Measurements from ENCODE around the gene BAHCC1. TPM values are rescaled to one million over a fixed set of nuclear protein-coding genes. Genes with fewer than 3 reads are reported as not detected.

The BAHCC1 gene
- total and polyA plus RNA-seq, 2 of the 8 experiments (the other 6 are each of a cell fraction or from before 2014, with no cell fraction given) = 0.26 to 0.58 TPM

DNA sequence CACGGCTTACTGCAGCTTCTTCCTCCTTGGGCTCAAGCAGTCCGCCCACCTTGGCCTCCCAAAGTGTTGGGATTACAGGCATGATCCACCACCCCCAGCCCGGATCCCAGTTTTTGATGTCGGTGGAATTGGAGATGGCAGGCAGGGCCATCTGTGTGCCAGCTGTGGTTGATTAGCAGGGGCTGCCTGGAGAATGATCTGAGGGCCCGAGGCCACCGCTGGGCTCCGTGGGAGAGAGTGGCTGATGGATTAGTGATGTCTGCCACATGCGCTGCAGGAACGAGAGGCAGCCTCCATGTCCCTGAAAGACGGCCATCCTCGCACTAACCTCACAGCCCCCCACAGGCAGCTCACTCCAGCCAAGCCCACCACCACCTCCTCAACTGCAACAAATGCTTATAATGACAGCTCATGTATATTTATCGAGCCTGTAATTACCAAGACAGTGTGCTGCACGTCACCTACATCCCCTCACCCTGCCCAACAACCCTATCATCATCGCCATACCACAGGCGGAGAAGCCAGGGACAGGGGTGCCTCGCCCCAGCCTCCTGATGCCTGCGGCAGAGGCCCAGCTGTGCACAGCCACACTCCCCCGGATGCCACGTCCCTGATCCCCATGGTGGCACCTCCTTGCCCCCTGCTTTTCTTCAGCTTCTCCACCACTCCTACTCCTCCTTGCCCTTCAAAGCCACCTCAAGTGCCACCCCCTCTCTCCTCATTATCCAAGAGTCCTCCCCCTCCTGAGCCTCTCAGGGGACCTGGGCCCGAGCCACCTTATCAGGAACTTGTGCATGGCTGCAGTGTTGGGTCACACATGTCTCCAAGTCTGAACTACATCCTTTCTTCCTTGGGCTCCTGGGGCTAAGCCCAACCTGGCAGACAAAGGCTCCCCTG is 84.2 kb downstream of the BAHCC1 start:
- no peak overlapping the region for H3K4ac ChIP-seq (replicated peaks; ENCODE audit: insufficient read length, low read depth, low read length)
- no peak overlapping the region for H3K23ac ChIP-seq (ENCODE audit: insufficient read length)
- H3K23me2 ChIP-seq (ENCODE audit: low read depth, low read length) = peaks cover 9% of the 10 kb centered on the region; the same call in 1 of the 2 replicates
- ChIA-PET CTCF (ENCODE audit: partially characterized antibody) (interaction anchor here (0.8 to 2.6 kb wide), 6 partner anchors 18 to 170 kb away, joined by 3 to 16 read pairs (median 3); no protein-coding TSS in a partner anchor), POLR2A (ENCODE audit: partially characterized antibody) (interaction anchor here (0.7 to 35.8 kb wide), 2 partner anchors 37 to 67 kb away, joined by 3 to 1004 read pairs; partner anchors contain the start of genes ACTG1 and FSCN2)
- no peak overlapping the region for H3K14ac ChIP-seq (ENCODE audit: insufficient read length)
- no peak overlapping the region for H2BK12ac ChIP-seq (ENCODE audit: low read depth, low read length)
- no peaks in the 10 kb centered on the region for H3K79me2 ChIP-seq (ENCODE audit: control insufficient read depth in 1 of 2, insufficient read depth in 2 of 2, low read length in 2 of 2)
- DNase-seq (ENCODE audit: low read depth in 1 of 2, low spot score in 2 of 2) (no peak), FAIRE-seq (no peak)
- H4K5ac ChIP-seq (ENCODE audit: insufficient read length, low read depth, low read length) = no peak overlapping the region
- no peak overlapping the region for H2AFZ ChIP-seq (ENCODE audit: low read length)
- whole genome bisulfite sequencing, 2 experiments (ENCODE audit: extremely low coverage in 1 of 2, insufficient coverage in 1 of 2, insufficient read length in 1 of 2, insufficient replicate concordance in 2 of 2, low coverage in 1 of 2, low lambda C conversion rate in 2 of 2, missing lambda C conversion rate in 1 of 2) = 90% methylated on average over 20 of the region's 20 CpGs; no CpG with 5 or more reads in 1 of the 2 experiments
- H3K4me2 ChIP-seq (ENCODE audit: insufficient read depth in 1 of 2, low read depth in 2 of 2, low read length in 2 of 2) = no peak overlapping the region
- H2BK120ac ChIP-seq (replicated peaks; ENCODE audit: low read depth, low read length) = no peak overlapping the region
- H3K56ac ChIP-seq (replicated peaks; ENCODE audit: insufficient read length, low read depth, low read length) = no peak overlapping the region
- H2BK20ac ChIP-seq (ENCODE audit: low read length) = no peak overlapping the region
- H2AK5ac ChIP-seq (ENCODE audit: low read depth, low read length) = 0 out of 2 replicates have a peak overlapping the region, but pooled peaks have one; percentile 46
- no peak overlapping the region for H2BK15ac ChIP-seq (ENCODE audit: low read length)
- no peak overlapping the region for H4K91ac ChIP-seq (replicated peaks; ENCODE audit: insufficient read length, low read length)
- H4K8ac ChIP-seq (ENCODE audit: extremely low read depth, insufficient read depth, low read length) = no peak overlapping the region; the same call in 1 of the 2 replicates
- H3K9ac ChIP-seq (replicated peaks in 1 of 4; ENCODE audit: extremely low read depth in 1 of 4, low read depth in 3 of 4, low read length in 3 of 4) = no peak overlapping the region
- no peaks in the 10 kb centered on the region for H4K20me1 ChIP-seq (replicated peaks in 1 of 2; ENCODE audit: control insufficient read depth in 1 of 2, insufficient read depth in 2 of 2, low read length in 2 of 2)
- no peak overlapping the region for H3K4me3 ChIP-seq (ENCODE audit: extremely low read depth in 1 of 4, insufficient read depth in 2 of 4, low read depth in 3 of 4, low read length in 4 of 4)
- peaks cover 0 to 14% (median 7%) of the 10 kb centered on the region in 4 experiments; a peak in 4 of 7 replicates for H3K4me1 ChIP-seq (replicated peaks in 1 of 4; ENCODE audit: control insufficient read depth in 3 of 4, insufficient read depth in 4 of 4, low read length in 3 of 4)
- peaks cover 0 to 5% of the 10 kb centered on the region in 2 experiments; a peak in 1 of 4 replicates for H3K9me3 ChIP-seq (ENCODE audit: insufficient read depth in 2 of 2, low read depth in 1 of 2, low read length in 1 of 2)
- H3K27me3 ChIP-seq (replicated peaks in 1 of 4; ENCODE audit: control insufficient read depth in 3 of 4, extremely low read depth in 1 of 4, insufficient read depth in 3 of 4, low read length in 3 of 4) = peaks cover 18 to 52% (median 45%) of the 10 kb centered on the region in 4 experiments
- no peak overlapping the region for H3K27ac ChIP-seq (ENCODE audit: low read depth, low read length)
- H3K36me3 ChIP-seq (ENCODE audit: control insufficient read depth in 2 of 4, insufficient read depth in 4 of 4, low read length in 3 of 4) = no peaks in the 10 kb centered on the region
- H2BK5ac ChIP-seq (ENCODE audit: low read depth, low read length) = no peak overlapping the region
- H3K18ac ChIP-seq (ENCODE audit: extremely low read depth, low read length) = no peak overlapping the region
- H3K79me1 ChIP-seq (ENCODE audit: low read depth, low read length) = no peaks in the 10 kb centered on the region
- TF ChIP-seq RNF2 (IDR thresholded peaks at IDR 0.05; ENCODE audit: borderline replicate concordance, low read depth, low read length, missing control alignments, poor library complexity, severe bottlenecking) (no peak), EGR1 (IDR thresholded peaks at IDR 0.05; ENCODE audit: borderline replicate concordance, low read depth, low read length) (no peak)

Measured in H1 (cell line).